Activated T-cell treated with anti-CD3 and anti-CD28 coated beads, Interleukin-2, amount 50 U/mL, for 48 hours (primary cell): ENCODE data around the gene MAFB.

Experiments
- DNase-seq, 2 experiments: peaks; one replicate each; pipeline ENCODE4 v3.0.0-alpha.2; 2020

MAFB gene

GRCh38 chr20:40698744-40699143 lies 9.7 kb upstream of the MAFB start:
- no peak for DNase-seq

GRCh38 chr20:40698281-40698680 lies 9.2 kb upstream of the MAFB start:
- DNase-seq: no peak

GRCh38 chr20:40697541-40697940 lies 8.5 kb upstream of the MAFB start:
- DNase-seq: no peak

DNA sequence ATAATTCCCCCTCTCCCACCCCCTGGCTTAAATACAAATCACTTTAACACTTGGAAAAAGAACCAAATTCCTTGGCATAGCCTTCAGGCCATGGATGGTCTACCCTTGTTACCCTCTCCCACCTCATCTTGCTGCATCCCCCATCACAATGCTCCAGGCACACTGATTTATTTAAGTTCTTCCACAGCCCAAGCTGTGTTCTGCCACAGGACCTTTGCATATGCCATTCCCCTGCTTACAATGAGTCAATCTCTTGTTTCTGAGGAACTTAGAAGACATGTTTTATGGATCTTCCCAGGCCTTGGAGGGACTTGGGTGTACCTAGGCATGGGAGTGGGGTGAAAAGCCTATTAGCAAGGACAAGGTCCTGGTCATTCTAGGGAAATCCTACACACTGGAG lies 6.2 kb upstream of the MAFB start:
- DNase-seq: no peak

- no peak for DNase-seq
Observed at GRCh38 chr20:40694246-40694645, 5.2 kb upstream of the MAFB start.

- no peak for DNase-seq
Observed at GRCh38 chr20:40692240-40693011, 3.4 kb upstream of the MAFB start.

GRCh38 chr20:40691566-40692239 lies 2.7 kb upstream of the MAFB start:
- no peak for DNase-seq

DNA sequence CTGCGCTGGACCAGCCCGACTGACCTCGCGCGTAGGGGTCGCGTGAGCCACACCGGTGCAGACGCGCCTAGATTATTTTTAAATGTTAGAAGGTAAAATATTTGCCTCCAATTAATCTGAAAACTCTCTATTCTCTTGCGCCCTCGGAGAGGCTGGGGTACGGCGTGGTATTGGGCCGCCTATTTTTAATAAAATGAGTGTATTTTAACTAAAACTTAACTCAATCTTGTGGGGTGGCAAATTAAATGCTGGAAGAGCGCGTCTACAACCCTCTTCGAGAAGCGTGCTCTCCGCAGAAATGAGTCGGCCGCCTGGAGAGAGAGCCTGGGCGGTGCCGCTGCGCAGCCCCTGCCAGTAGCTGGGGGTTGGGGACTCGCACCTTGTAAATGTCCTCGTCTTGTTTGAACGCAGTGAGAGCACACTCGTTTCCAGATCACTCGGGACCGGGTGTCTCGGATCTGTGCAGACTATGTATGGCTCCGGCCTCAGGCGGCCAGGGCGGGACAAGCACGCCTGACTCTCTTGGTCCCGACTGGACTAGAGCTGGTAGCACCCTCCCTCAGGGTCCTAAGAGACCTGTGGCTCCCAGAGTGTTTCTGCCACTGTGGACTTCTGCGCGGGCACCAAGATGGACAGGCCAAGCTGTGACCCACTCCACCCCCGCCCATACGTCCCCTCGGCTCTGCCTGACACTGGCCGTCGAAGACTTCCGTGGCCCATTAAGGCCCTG lies 2.0 kb upstream of the MAFB start:
- DNase-seq: no peak

GRCh38 chr20:40689943-40690835 lies 1.2 kb upstream of the MAFB start:
- peak; percentile 87 to 90 for DNase-seq

GRCh38 chr20:40688129-40689099 lies 622 bp downstream of the MAFB start:
- peak in 1 of 2 experiments; percentile 25 for DNase-seq

GRCh38 chr20:40687384-40688128 lies 1.5 kb downstream of the MAFB start:
- peak; percentile 30 to 31 for DNase-seq

DNA sequence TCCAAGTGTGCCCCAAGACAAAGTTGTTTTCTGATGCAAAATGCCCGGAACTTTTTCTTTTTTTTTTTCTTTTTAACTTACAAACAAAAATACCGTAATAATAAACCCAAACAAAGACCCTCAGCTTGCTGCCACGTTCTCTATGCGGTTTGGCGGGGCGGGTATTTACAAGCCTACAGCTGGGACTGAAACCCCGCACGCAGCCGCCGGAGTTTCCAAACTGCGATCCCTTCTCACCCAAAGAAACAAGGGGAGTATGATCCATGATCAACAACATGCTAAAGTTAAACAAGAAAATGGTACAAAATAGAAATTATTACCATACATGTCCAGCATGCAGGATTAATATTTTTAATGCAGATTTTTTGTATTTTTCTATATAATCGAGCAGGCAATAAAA lies 2.1 kb downstream of the MAFB start:
- DNase-seq: no peak

GRCh38 chr20:40686434-40686882 lies 2.6 kb downstream of the MAFB start:
- no peak for DNase-seq

DNA sequence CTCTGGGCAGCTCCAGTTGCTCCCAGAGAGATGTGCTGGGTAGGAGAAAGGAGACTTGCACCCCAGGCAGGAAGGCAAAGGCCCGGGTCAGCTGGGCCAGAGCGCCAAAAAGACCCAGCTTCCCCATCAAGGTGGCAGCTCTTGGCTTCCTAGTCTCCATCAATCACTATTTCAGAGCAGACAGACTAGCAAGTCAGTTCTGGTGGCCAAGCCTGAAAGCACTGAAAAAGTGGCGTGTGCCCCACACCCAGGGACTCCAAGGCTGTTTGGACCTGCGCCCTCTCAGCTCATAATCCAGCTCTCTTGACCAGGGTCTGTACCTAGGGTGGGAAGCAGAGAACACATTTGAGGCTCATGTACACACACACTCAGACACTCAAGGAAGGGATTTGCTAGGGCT lies 3.7 kb downstream of the MAFB start:
- no peak for DNase-seq

- DNase-seq: no peak
Observed at GRCh38 chr20:40683894-40684268, 5.2 kb downstream of the MAFB start.

GRCh38 chr20:40683221-40683893 lies 5.7 kb downstream of the MAFB start:
- DNase-seq: peak in 1 of 2 experiments; percentile 27

DNA sequence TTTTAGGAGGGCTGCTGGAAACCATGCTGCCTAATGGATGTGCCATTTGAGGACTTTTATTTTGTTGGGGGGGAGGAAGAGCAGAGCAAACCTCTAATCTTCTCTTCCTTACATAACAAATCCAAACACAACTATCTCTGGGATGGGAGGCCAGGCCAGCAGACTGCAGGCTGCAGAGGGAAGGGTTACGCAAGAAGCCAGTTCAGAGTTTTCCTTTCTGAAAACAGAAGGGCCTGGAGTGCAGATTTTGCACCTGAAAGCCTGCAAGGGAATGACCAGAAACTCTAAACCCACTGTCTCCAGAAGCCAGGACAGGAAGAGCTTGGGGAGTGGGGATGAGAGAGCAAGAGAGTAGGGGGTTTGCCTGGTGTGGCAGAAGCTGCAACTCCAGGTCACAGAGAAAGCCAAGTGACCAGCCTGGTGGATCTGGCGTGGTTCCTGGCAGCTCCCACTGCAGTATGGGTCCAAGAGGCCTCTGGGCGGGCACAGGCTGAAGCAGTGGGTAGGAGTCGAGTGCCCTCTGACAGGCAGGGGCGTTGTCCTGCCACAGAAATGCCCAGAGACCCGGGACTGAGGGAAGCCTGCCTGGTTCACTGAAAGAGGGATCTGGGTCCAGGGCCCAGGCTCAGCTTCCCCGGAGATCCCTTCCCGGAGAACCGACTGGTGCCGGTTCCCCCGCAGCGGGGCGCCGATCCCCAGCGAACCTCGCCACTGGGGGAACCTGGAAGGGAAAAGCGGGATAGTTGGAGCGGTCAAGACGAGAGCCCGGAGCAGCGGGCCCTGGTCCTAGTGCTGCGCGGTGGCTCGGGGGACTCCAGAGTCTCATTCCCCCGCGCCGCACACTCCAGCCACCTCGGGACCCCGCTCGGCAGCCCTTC lies 6.7 kb downstream of the MAFB start:
- DNase-seq: no peak

DNA sequence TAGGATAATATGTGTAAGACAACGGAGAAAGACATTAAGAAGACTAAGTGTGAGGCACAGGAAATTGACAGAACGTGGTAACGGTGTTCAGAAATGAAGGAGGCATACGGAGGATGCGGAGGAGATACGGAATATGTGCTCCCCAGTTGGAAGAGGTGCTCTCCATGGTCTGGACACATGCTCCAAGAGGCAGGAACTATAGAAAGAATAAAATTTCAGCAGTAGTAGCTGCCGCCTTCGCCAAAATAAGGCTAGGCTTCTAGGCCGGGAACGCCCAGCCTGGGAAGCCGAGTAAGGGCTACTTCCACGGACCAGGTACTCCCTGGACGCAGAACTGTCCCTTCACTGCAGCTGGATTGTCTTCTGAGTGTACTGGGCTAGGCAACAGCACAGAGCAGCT lies 7.4 kb downstream of the MAFB start:
- no peak for DNase-seq

GRCh38 chr20:40681165-40681564 lies 7.9 kb downstream of the MAFB start:
- no peak for DNase-seq
